GM18520 (cell line): ENCODE results near the gene CXXC5.
"Not testable (repeated sequence)": the region's sequence is repeated elsewhere in the genome, so short reads cannot be mapped to it uniquely, and the experiment has no call there.

ENCODE experiments used
- ATAC-seq: cut with Tn5 transposase; IDR thresholded peaks from one replicate; pipeline ENCODE4 v1.9.1; 2021; ENCODE audit not compliant: unreplicated experiment

The CXXC5 gene

GRCh38 chr5:139648205-139649081 is at the start of gene CXXC5:
Gene CXXC5 (plus strand): TSS chr5:139648349. CDS start chr5:139680524, 32,175 bp downstream.
- ATAC-seq, result no peak

- ATAC-seq, result not testable (repeated sequence)
Measured at GRCh38 chr5:139598601-139598965, 49.6 kb upstream of the CXXC5 start.

- no peak for ATAC-seq
Measured at GRCh38 chr5:139600336-139600949, 47.7 kb upstream of the CXXC5 start.

- ATAC-seq, result no peak
Measured at GRCh38 chr5:139601429-139601828, 46.7 kb upstream of the CXXC5 start.

GRCh38 chr5:139601948-139602347 is 46.2 kb upstream of the CXXC5 start:
- not testable (repeated sequence) for ATAC-seq

GRCh38 chr5:139605887-139606286 is 42.3 kb upstream of the CXXC5 start:
- ATAC-seq, result no peak

GRCh38 chr5:139611703-139612584 is 36.2 kb upstream of the CXXC5 start:
- ATAC-seq, result no peak

GRCh38 chr5:139619861-139620260 is 28.3 kb upstream of the CXXC5 start:
- no peak for ATAC-seq

- not testable (repeated sequence) for ATAC-seq
Measured at GRCh38 chr5:139625398-139625797, 22.8 kb upstream of the CXXC5 start.

GRCh38 chr5:139630855-139631254 is 17.3 kb upstream of the CXXC5 start:
- no peak for ATAC-seq

GRCh38 chr5:139631520-139632165 is 16.5 kb upstream of the CXXC5 start:
- ATAC-seq, result no peak

GRCh38 chr5:139633295-139634027 is 14.7 kb upstream of the CXXC5 start:
- ATAC-seq, result peak; percentile 24

GRCh38 chr5:139634028-139634325 is 14.2 kb upstream of the CXXC5 start:
- ATAC-seq, result no peak

- ATAC-seq, result no peak
Measured at GRCh38 chr5:139634541-139634940, 13.6 kb upstream of the CXXC5 start.

- no peak for ATAC-seq
Measured at GRCh38 chr5:139635191-139635590, 13.0 kb upstream of the CXXC5 start.

GRCh38 chr5:139635606-139636206 is 12.4 kb upstream of the CXXC5 start:
- ATAC-seq, result no peak

- peak; percentile 69 for ATAC-seq
Measured at GRCh38 chr5:139636207-139636792, 11.8 kb upstream of the CXXC5 start.

GRCh38 chr5:139636975-139637408 is 11.2 kb upstream of the CXXC5 start:
- ATAC-seq, result peak; percentile 28

GRCh38 chr5:139637438-139638089 is 10.6 kb upstream of the CXXC5 start:
- ATAC-seq, result no peak
